CD4-positive, alpha-beta T cell treated with Interleukin-6 at 100 ng/mL for 8 hours (primary cell): Measurements from ENCODE around the gene CCDC85C.

Experiments used
- DNase-seq: peaks from one replicate; pipeline ENCODE4 v3.0.0-alpha.2; 2020; ENCODE audit warnings: mixed read lengths, low spot score

CCDC85C gene

DNA sequence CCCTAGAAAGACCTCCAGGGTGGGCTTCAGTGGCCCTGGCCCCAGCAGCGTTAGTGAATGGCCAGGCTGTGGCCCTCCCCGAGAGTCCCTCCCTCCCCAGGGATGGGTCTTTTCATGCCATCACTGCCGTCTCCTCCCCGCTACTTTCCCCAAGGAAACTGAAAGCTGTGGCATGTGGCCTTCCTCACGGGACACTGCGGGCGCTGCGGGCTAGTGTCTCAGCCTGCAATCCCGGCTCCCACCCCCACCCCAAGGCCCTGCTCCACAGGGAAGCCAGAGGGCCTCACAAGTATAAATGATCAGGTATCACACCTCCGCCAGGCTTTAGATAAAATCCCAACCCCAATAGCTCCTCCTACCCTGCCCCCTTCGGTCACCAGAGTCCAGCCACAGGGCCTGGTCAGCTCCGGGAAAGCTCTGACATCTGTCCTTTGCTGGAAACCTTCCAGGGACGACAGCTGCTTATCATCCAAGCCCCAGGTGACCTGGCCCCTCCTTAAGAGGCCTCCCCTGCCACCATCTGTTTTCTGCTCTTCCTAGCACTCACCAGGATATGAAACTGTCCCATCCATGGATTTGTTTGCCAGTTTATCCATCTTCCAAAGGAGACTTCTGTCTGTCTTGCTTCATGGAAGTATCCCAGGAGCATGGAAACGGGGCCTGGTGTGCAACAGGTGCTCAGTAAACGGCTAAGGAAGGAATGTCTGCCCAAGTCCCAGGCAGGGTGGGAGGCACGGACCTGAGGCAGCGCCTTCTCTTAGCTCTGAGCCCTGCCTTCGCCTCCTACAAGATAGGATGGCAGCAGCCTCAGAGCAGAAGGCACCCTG lies 31.6 kb downstream of the CCDC85C start:
- DNase-seq: no peak

- no peak for DNase-seq
Observed at GRCh38 chr14:99571303-99571986, 32.6 kb downstream of the CCDC85C start.

GRCh38 chr14:99570544-99571302 lies 33.3 kb downstream of the CCDC85C start:
- no peak for DNase-seq

- DNase-seq: no peak
Observed at GRCh38 chr14:99569725-99570543, 34.1 kb downstream of the CCDC85C start.

DNA sequence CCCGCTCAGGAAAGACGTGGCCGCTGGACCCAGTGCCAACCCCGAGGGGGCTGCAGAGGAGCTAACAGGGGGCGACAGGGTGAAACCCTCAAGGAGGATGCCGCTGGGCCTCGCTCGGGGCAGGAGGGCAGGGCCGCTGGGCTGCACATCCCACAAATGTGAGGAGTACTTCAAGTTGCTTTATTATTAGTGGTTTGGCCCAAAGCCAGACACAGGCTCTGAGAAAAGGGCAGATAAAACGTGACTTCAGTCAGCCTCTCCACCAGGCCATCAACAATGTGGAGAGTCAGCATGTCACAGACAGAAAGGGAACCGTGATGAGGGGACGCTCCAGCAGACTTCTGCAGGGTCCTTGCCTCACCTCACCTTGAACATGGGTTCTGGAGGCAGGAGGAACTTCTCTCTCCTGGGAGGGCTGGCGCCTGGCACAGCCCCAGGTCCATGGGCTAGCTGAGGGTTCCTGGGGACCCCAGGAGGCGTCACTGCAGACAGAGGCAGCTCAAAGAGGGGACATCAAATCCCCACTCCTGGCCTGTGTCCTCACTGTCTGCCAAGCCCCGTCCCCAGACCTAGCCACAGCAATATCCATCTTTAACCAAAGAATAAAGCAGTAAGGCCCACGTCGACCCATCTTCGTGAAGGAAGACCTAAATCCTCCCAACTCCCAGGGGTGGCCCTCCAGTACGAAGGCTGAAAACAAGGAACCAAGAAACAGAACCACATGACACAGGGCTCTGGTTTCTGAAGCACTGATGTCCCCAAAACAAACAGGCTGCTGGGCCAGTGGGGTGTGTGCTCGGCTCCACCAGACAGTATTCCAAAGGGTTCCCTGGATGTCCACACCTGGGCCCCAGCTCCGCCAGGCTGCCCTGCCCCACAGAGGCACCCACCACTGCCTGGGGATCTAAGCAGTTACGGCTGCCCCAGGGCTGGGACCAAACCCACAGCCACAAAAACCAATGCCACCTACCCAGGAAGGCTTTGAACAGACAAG lies 35.1 kb downstream of the CCDC85C start:
- no peak for DNase-seq

DNA sequence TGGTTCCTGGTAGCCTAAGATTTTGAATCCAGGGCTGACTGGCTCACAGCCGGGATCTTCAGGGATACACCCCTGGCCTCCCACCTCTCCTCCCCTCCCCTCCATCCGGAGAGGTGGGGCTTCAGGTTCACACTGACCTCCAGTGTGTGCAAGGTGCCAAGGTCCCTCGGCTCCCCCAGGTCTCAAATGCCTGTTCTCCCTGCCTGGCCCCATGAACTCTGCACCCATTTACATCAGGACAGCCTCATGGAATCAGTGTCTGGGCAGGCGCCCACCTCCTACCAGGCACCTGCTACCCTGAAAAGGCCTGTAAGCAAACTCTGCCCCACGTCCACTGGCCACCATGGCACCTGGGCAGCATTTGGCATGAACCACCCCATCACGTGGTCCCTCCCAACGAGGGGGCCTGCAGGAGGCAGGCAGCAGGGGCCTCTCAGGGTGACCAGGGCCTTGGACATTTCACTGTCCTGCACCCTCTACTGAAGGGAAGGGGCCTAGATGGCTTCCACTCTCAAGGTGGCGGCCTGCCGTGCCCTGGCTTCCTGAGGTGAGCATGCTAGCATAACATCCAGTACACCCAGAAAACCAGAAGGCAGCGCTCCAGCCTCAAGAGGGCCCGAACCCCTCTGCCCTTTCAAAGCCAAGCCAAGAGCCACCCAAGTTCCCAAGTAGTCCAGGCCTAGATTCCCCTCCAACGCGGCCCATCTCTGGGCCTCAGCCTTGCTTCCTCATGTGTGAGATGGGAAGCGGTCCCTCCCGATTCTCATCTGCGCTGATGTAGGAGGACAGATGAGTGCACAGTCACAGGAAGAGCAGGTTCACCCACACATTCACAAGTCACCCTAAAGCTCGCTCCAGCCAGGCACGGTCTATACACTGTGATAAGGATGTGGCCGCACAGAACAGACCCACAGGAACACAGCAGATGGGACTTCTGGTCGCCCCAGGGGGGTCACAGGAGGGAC lies 37.3 kb downstream of the CCDC85C start:
- DNase-seq: no peak

GRCh38 chr14:99566009-99566389 lies 38.0 kb downstream of the CCDC85C start:
- DNase-seq: no peak

GRCh38 chr14:99565383-99565782 lies 38.6 kb downstream of the CCDC85C start:
- no peak for DNase-seq

DNA sequence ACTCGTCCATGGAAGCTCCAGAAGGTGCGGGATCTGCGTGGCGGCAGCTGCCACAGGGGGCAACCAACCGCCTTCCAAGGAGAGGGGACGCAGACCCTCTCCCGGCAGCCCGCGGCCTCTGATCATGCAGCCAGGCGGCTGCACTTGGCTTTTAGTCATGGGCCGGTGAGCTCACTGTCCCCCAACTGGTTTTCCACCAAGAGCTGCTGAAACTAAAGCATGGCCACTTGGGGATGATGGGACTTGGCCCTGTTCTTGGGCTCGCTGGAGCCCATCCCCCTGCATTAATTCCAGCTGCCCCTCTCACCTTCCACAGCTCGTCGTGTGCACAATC lies 39.1 kb downstream of the CCDC85C start:
- DNase-seq: no peak

DNA sequence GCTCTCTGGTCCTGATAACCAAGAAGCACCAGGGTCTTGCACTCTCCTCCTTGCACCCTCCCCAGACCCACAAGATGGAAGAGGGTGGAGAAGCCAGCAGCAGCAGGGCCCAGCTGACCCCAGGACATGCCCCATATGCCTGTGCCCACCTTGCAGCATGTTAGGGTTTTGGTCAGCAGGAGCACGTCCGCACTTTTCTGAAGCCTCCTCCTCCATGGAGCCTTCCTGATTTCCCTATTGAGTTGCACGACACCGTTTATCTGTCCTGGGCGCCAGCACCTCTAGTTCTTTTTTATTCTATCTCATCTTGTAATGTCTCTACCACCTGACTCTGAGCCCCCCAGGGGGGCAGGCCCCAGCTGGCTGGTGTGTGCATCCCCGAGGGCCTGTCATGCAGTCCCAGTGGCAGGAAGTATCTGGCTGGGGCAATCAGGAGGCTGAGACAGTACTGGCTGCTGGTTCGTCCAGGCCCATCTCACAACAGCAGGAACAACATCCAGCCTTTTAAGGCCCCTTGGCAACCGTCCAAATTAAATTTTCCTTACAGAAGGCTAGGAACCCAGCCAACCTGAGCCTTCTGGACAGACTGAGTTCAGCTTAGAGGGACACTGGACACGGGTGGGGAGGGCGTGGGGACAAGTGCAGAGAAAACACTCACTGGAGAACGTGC lies 39.6 kb downstream of the CCDC85C start:
- DNase-seq: no peak

GRCh38 chr14:99563749-99564129 lies 40.3 kb downstream of the CCDC85C start:
- DNase-seq: no peak

DNA sequence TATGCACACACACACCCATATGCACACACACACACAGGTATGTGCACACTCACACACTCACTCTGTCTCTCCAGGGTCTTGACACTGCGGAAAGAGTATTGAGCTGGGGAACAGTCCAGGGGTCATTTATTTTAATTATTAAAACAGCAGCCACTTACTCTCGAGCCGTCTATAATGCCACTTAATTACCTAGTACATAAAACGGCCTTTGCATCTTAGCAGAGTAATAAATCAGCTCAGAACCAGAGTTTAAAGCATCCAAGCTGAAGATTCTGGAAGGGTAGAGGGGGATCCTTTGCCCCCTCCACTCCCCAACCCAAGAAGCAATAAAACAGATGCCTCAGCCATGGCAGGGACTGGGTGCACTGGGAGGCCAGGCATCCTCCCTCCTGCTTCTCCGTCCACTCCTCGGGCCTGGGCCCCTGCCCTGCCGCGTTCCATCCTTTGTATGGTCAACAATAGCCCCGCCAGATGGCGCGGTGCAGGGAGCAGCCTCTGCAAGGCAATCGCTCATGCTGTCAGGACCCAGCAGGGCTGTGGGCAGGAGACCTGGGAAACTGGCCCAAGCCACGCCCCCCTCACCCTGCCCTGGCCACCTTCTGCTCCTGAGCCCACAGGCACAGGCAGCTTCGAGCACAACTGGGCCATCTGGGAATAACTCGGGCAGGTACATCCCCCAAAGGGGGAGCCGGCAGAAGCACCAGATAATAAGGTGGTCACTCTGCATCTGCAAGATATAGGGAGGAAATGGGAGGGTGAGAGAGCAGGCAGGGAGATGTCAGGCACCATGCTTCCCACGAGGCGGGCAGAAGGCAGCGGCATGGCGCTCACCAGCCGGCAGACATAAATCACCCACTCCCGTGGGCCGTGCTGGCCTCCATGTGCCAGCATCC lies 40.9 kb downstream of the CCDC85C start:
- DNase-seq: no peak

DNA sequence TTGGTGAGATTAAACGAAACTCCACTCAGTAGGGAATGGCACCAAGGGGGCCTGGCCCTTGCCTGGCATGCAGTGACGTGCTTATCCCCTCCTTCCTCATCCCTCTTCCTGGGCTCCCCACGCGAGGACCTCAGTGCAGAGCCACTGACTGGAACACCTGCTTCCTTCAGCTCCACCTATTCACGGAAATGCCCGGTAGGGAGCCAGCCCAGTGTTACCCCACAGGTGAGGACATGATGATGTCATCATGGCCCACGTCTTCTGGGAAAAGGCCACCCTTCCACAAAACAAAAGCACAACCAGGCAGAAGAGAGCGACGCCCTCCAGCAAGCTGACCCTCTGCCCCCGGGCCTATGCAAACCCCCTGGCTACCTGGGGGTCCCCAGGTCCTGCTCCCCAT lies 42.1 kb downstream of the CCDC85C start:
- no peak for DNase-seq

DNA sequence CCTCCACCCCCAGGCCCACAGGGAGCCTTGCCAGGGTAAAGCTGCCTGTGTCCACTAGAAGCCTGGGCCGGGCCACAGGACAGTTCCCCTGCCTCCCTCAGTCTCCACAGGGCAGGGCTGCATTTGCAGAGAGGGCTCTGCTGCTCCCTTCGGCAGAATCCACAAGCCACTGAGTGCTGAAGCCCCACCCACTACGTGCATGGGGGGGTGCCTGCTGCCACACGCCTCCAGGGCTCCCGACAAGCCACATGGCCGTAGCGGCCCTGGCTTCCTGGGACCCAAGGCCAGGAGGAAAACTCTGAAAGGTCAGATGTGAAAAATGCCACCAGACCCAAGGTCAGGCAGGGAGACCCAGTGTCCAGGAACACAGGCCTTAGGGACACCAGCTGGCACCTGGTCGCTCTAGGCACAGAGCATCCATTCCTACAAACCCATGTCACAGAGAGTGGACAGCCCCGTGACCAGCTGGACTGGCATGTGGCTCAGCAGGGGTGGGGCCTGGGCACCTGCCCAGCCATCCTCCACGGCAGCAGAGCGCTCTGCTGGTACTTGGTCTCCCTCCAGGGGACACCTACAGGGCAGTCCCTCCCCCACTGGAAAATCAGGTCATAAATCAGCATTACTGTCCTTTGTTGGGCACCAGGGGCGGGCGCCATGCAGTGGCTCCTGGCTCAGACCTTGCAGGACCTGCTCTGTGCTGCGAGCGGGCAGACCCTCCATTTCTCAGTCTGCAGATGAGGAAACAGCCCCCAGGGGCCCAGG lies 42.9 kb downstream of the CCDC85C start:
- no peak for DNase-seq

DNA sequence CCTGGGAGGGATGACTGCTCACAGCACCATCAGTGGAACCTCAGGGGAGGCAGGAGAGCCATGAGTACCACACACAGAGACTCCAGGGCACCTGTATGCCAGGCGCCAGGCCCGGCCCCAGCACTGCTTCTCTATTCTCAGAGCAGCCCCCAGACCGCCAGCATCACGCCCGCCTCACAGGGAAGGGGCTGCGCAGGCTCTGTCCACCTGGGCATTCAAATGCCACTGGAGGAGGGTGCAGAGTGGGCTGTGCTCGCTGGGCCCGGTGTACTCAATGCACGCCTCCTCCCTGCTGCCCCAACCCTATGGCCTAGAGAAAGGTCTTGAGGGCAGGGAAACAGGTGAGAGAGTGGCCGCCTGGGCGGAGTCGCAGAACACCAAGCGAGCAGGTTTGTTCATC lies 43.6 kb downstream of the CCDC85C start:
- DNase-seq: no peak

GRCh38 chr14:99559286-99559990 lies 44.6 kb downstream of the CCDC85C start:
- DNase-seq: no peak
